ENCODE results near the gene VSIG2. TPM values are rescaled to one million over a fixed set of nuclear protein-coding genes. Genes with fewer than 3 reads are reported as not detected.
"Not testable (repeated sequence)": the region's sequence is repeated elsewhere in the genome, so short reads cannot be mapped to it uniquely, and the experiment has no call there.

Gene VSIG2
- total RNA-seq, 1 donor from 2014 or later = not detected

DNA sequence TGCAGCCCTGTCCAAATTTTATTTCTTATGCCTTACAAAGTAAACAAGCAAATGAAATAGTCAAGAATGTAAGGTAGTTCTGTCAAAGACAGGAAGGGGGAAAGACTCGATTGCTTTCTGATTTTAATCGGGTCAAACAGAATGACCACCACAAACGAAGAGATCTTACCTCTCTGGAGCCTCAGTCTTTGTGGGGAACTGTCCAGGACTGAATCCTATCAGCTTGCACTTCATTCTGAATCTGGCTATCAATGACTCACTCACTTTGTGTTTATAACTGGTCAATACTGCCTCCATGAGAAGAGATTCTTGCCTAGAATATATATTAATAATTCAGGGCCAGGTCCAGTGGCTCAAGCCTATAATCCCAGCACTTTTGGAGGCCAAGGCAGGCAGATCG is 30.9 kb upstream of the VSIG2 start:
- Mint-ChIP-seq H3K9me3 (no peaks in the 10 kb centered on the region), H3K27ac (ENCODE audit: unreplicated experiment) (no peak overlapping the region), H3K4me1 (no peaks in the 10 kb centered on the region), H3K36me3 (ENCODE audit: low read depth) (no peaks in the 10 kb centered on the region), H3K4me3 (no peak overlapping the region), H3K27me3 (ENCODE audit: low read depth) (no peaks in the 10 kb centered on the region)
- no peak for DNase-seq (ENCODE audit: low read depth, low spot score)
- TF ChIP-seq, protein P1, sequence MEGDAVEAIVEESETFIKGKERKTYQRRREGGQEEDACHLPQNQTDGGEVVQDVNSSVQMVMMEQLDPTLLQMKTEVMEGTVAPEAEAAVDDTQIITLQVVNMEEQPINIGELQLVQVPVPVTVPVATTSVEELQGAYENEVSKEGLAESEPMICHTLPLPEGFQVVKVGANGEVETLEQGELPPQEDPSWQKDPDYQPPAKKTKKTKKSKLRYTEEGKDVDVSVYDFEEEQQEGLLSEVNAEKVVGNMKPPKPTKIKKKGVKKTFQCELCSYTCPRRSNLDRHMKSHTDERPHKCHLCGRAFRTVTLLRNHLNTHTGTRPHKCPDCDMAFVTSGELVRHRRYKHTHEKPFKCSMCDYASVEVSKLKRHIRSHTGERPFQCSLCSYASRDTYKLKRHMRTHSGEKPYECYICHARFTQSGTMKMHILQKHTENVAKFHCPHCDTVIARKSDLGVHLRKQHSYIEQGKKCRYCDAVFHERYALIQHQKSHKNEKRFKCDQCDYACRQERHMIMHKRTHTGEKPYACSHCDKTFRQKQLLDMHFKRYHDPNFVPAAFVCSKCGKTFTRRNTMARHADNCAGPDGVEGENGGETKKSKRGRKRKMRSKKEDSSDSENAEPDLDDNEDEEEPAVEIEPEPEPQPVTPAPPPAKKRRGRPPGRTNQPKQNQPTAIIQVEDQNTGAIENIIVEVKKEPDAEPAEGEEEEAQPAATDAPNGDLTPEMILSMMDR (conservative IDR thresholded peaks at IDR 0.05) = no peak

DNA sequence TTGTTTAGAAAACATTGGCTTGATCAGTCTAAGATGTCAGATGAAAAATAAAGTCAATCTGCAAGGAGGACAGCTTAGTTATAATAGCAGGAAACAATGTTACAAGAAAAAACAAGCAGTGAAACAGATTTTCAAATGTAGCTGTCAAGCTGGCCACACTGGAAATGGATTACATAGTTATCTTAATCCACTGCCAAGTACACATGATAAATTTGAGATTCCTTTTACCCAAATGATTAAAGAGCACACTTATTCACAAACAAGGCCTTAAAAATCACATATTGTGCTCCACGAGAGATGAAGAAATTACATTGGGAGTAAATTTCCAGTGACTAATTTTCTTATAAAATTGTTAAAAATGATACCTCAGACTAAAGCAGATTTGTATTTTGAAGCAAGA is 27.5 kb upstream of the VSIG2 start:
- Mint-ChIP-seq H3K27ac (ENCODE audit: unreplicated experiment) (no peak overlapping the region), H3K27me3 (ENCODE audit: low read depth) (no peaks in the 10 kb centered on the region), H3K36me3 (ENCODE audit: low read depth) (peaks cover 8% of the 10 kb centered on the region), H3K4me1 (no peaks in the 10 kb centered on the region), H3K4me3 (no peak overlapping the region), H3K9me3 (no peaks in the 10 kb centered on the region)
- no peak for DNase-seq (ENCODE audit: low read depth, low spot score)
- TF ChIP-seq, protein P1 (conservative IDR thresholded peaks at IDR 0.05) = no peak

DNA sequence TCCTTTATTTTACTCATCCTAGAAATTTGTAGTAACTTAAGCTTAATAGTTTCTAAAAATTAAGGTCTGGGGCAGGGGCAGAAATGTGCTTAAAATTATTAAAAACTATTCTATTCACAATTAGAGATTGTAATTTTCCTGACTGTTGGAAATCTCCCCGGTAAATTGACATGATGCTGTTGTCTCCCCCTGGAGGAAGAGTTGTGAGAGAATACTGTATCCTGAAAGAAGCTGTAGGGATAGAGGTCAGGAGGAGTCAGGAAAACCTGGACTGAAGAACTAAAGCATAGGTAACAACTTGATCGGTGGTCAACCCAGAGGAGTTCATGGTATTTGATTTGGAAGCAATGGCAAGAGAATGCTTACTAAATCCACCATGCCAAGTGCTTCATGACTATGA is 26.2 kb upstream of the VSIG2 start:
- H3K4me1 Mint-ChIP-seq = no peaks in the 10 kb centered on the region
- H3K36me3 Mint-ChIP-seq (ENCODE audit: low read depth) = peaks cover 8% of the 10 kb centered on the region
- DNase-seq (ENCODE audit: low read depth, low spot score) = no peak
- no peak overlapping the region for H3K27ac Mint-ChIP-seq (ENCODE audit: unreplicated experiment)
- no peaks in the 10 kb centered on the region for H3K27me3 Mint-ChIP-seq (ENCODE audit: low read depth)
- no peak overlapping the region for H3K4me3 Mint-ChIP-seq
- no peaks in the 10 kb centered on the region for H3K9me3 Mint-ChIP-seq
- TF ChIP-seq, protein P1 (conservative IDR thresholded peaks at IDR 0.05) = peak; percentile 33

DNA sequence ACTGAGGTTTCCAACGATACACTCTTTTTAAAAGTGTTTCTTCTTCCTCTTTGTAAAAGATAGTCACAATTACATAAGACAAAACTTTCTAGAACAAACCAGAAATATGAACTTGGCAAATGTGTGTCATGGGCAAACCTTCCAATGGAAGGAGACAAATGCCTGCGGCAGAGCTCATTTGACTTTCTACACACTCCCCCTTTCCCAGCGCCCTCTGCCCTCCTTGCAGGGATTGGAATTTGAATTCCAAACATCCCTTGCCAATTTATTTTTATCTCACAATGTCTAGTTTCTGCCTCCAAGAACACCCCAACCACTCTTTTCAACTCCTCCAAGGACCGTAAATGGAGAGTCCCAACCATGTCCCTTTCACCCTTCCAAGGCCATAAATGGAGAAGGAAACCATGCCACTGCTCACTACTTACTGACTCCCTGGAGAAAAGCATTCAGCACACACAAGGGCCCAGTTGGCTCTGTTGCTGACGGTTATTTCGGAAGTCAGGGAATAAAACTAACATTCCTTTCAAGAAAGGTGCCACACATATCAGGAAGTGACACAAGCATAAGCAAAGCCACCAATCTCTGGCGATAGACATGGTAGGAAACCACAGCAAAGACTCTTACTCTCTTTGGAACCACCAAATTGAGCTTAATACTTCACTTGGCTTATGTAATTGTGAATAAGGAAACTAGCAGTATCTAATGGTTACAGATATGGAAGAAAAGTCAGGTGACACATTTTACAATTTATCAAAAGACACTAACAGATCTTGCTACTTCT is 25.0 kb upstream of the VSIG2 start:
- H3K27ac Mint-ChIP-seq (ENCODE audit: unreplicated experiment) = peak overlapping the region; percentile 72

DNA sequence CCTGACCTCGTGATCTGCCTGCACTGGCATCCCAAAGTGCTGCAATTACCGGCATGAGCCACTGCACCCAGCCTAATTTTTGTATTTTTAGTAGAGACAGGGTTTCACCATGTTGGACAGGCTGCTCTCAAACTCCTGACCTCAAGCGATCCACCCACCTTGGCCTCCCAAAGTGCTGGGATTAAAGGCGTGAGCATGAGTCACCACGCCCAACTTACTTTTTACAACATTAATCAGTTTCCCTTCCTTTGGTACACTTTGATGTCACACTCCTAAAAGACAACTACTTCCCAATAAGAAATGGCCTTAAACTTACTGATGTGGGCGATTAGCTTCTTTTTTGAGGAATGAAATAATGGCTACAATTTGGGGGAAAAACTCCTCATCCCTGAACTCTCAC is 18.9 kb upstream of the VSIG2 start:
- DNase-seq (ENCODE audit: low read depth, low spot score); H3K36me3 Mint-ChIP-seq (ENCODE audit: low read depth); H3K4me3 Mint-ChIP-seq; H3K9me3 Mint-ChIP-seq; H3K27me3 Mint-ChIP-seq (ENCODE audit: low read depth); H3K4me1 Mint-ChIP-seq: not testable (repeated sequence)
- peak overlapping the region; percentile 4 for H3K27ac Mint-ChIP-seq (ENCODE audit: unreplicated experiment)

More for the DNA sequence above, 25.0 kb upstream of the VSIG2 start:
- no peaks in the 10 kb centered on the region for H3K9me3 Mint-ChIP-seq
- no peaks in the 10 kb centered on the region for H3K27me3 Mint-ChIP-seq (ENCODE audit: low read depth)
- H3K36me3 Mint-ChIP-seq (ENCODE audit: low read depth) = peaks cover 10% of the 10 kb centered on the region
- H3K4me1 Mint-ChIP-seq = no peaks in the 10 kb centered on the region
- no peak for DNase-seq (ENCODE audit: low read depth, low spot score)
- TF ChIP-seq, protein P1 (conservative IDR thresholded peaks at IDR 0.05) = no peak
- H3K4me3 Mint-ChIP-seq = no peak overlapping the region

Data from neural crest cell (in vitro differentiated cells).